ENCODE measurements around the gene ZBTB24. TPM values are rescaled to one million over a fixed set of nuclear protein-coding genes. Genes with fewer than 3 reads are reported as not detected.

The ZBTB24 gene
- total RNA-seq, 2 experiments from 2014 or later: 10.5 to 11.8 TPM

GRCh38 chr6:109434456-109434855 is 48.6 kb downstream of the ZBTB24 start:
- no peak overlapping the region for H3K27ac Mint-ChIP-seq
- H3K9me3 Mint-ChIP-seq: no peaks in the 10 kb centered on the region
- no peak for ATAC-seq
- TF ChIP-seq CTCF (IDR thresholded peaks at IDR 0.05): no peak
- intact Hi-C loops (cut with micrococcal nuclease): no loop called here
- DNase-seq: no peak
- POLR2A ChIA-PET: no interaction called here
- H3K4me1 Mint-ChIP-seq (ENCODE audit: low read depth): no peaks in the 10 kb centered on the region
- CTCF ChIA-PET: no interaction called here
- H3K4me3 Mint-ChIP-seq: no peak overlapping the region
- H3K36me3 Mint-ChIP-seq (ENCODE audit: low read depth): no peaks in the 10 kb centered on the region
- no peaks in the 10 kb centered on the region for H3K27me3 Mint-ChIP-seq

GRCh38 chr6:109429496-109429895 is 53.5 kb downstream of the ZBTB24 start:
- no peak overlapping the region for H3K27ac Mint-ChIP-seq
- ATAC-seq (no peak), DNase-seq (no peak)
- H3K9me3 Mint-ChIP-seq: no peaks in the 10 kb centered on the region
- peaks cover 5% of the 10 kb centered on the region for H3K4me1 Mint-ChIP-seq (ENCODE audit: low read depth)
- TF ChIP-seq CTCF (IDR thresholded peaks at IDR 0.05): no peak
- H3K27me3 Mint-ChIP-seq: no peaks in the 10 kb centered on the region
- ChIA-PET POLR2A (no interaction called here), CTCF (interaction anchor here (0.7 kb wide), 1 partner anchor 89 kb away, joined by 3 read pairs; no protein-coding TSS in a partner anchor)
- H3K36me3 Mint-ChIP-seq (ENCODE audit: low read depth): no peaks in the 10 kb centered on the region
- intact Hi-C loops (cut with micrococcal nuclease): no loop called here
- H3K4me3 Mint-ChIP-seq: no peak overlapping the region

- H3K4me1 Mint-ChIP-seq (ENCODE audit: low read depth): peaks cover 5% of the 10 kb centered on the region
- DNase-seq: no peak
- ATAC-seq: no peak
Observed at GRCh38 chr6:109428889-109429477, 54.0 kb downstream of the ZBTB24 start.

GRCh38 chr6:109424946-109425345 is 58.1 kb downstream of the ZBTB24 start:
- H3K27me3 Mint-ChIP-seq: no peaks in the 10 kb centered on the region
- ChIA-PET POLR2A (interaction anchor here (0.6 kb wide), 1 partner anchor 1158 kb away, joined by 3 read pairs; no protein-coding TSS in a partner anchor), CTCF (no interaction called here)
- ATAC-seq (no peak), DNase-seq (no peak)
- no peak for TF ChIP-seq CTCF (IDR thresholded peaks at IDR 0.05)
- H3K36me3 Mint-ChIP-seq (ENCODE audit: low read depth): no peaks in the 10 kb centered on the region
- H3K4me3 Mint-ChIP-seq: no peak overlapping the region
- intact Hi-C loops (cut with micrococcal nuclease): no loop called here
- H3K4me1 Mint-ChIP-seq (ENCODE audit: low read depth): peaks cover 5% of the 10 kb centered on the region
- H3K27ac Mint-ChIP-seq: no peak overlapping the region
- no peaks in the 10 kb centered on the region for H3K9me3 Mint-ChIP-seq

More at GRCh38 chr6:109428889-109429477, 54.0 kb downstream of the ZBTB24 start:
- Mint-ChIP-seq H3K9me3 (no peaks in the 10 kb centered on the region), H3K27me3 (no peaks in the 10 kb centered on the region), H3K27ac (no peak overlapping the region), H3K4me3 (no peak overlapping the region), H3K36me3 (ENCODE audit: low read depth) (no peaks in the 10 kb centered on the region)
- no peak for TF ChIP-seq CTCF (IDR thresholded peaks at IDR 0.05)
- intact Hi-C loops (cut with micrococcal nuclease): no loop called here
- CTCF ChIA-PET: interaction anchor here (0.7 kb wide), 1 partner anchor 89 kb away, joined by 3 read pairs; no protein-coding TSS in a partner anchor
- POLR2A ChIA-PET: interaction anchor here (1.5 kb wide), 1 partner anchor 12 kb away, joined by 3 read pairs; the partner anchor contains the start of gene SMPD2

- intact Hi-C loops (cut with micrococcal nuclease): no loop called here
- Mint-ChIP-seq H3K27me3 (no peaks in the 10 kb centered on the region), H3K4me3 (no peak overlapping the region), H3K36me3 (ENCODE audit: low read depth) (no peaks in the 10 kb centered on the region), H3K4me1 (ENCODE audit: low read depth) (peaks cover 4% of the 10 kb centered on the region), H3K27ac (no peak overlapping the region), H3K9me3 (no peaks in the 10 kb centered on the region)
- ChIA-PET POLR2A (interaction anchor here (0.6 kb wide), 1 partner anchor 615 kb away, joined by 3 read pairs; no protein-coding TSS in a partner anchor), CTCF (interaction anchor here (1.3 kb wide), 1 partner anchor 234 kb away, joined by 3 read pairs; no protein-coding TSS in a partner anchor)
- ATAC-seq (no peak), DNase-seq (no peak)
- no peak for TF ChIP-seq CTCF (IDR thresholded peaks at IDR 0.05)
Observed at GRCh38 chr6:109421184-109421583, 61.8 kb downstream of the ZBTB24 start.
